ENCODE results near the gene PRXL2C.
"Not testable (repeated sequence)": the region's sequence is repeated elsewhere in the genome, so short reads cannot be mapped to it uniquely, and the experiment has no call there.

The PRXL2C gene

DNA sequence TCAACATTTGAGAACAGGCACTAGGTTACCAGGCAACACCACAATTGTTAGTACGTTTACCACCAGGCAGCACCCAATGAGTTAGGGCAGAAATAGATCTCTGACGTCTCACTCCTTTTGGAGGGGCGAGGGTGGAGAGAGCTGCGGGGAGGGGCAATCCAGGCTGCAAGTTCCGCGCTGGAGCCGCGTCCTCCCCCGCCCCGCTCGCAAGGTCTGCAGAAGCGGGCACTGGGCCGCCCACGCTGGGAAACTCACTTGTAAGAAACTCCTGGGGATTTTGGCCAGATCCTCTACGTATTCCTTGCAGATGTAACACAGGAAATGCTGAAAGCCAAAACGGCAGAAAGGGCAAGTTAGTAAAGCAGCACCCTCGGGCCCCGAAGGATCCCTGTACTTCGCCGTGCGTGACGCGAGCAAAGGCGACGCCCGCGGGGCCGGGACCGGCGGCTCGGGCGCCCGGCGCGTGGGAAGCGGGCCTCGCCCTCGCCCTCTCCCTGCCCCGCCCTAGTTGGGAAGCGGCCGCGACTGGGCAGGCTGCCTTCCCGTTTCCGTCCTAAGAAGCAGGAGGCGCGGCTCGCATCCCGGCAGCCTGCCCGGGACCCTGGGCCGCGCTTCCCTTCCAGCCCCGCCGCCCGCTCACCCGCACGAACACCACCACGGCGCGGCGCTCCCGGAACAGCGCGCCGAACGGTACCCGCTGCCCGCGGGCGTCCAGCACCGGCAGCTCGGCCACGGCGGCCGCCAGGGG, 493 bp downstream of the PRXL2C start:
- peak; percentile 75 for DNase-seq
- in situ Hi-C loops (cut with HindIII; ENCODE audit: low pct_ligation_motif_present, low pct_unique_long_range_greater_than_20kb, low sequenced_read_pairs) = no loop called here

DNA sequence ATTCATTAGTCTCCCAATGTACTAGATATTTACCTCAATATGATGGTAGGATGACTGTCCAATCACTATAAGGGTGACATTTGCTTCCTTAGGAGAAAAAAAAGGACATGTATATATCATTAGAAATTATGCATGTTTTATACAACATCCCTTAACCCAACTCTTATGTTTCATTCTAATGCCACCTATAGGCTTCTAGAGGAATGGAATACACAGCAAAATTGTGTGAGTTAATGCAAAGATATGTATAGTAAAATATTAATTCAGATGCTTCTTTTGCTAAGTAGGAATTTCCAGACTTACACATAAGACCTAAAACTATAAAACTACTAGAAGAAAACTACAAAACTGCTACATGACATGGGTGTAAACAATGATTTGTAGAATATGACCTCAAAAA, 3.5 kb downstream of the PRXL2C start:
- peak; percentile 42 for DNase-seq
- in situ Hi-C loops (cut with HindIII; ENCODE audit: low pct_ligation_motif_present, low pct_unique_long_range_greater_than_20kb, low sequenced_read_pairs) = no loop called here

DNA sequence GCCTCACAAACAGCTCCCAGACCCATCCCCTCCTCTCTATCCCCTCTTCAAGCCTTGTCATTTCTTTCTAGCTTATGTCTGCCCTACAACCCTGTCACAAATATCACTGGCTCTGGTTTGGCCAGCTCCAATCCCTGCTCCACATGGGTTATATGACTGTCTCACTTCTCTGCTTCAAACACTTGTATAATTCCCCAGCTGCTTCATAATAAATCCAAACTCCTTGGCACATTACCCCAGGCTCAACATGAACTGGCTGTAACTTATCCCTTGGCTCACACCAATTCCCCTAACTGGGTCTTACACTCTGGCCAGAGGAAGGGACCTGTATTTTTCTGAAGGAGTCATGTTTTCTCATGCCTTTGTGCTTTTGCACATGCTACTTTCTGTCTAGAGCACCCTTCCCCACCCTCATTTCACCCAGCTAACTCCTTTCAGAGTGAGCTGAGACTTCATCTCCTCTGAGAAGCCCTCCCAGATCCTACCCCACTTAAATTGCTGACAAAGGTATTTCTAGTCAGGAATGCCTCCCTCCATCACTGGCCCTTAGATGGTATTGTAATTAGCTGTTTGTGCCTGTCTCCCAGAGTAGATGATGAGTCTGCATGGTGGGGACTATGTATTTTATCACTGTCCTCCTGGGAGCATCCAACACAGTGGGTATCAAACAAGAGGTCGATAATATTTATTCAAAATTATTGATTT, 5.3 kb downstream of the PRXL2C start:
- no peak for DNase-seq
- in situ Hi-C loops (cut with HindIII; ENCODE audit: low pct_ligation_motif_present, low pct_unique_long_range_greater_than_20kb, low sequenced_read_pairs) = no loop called here

DNA sequence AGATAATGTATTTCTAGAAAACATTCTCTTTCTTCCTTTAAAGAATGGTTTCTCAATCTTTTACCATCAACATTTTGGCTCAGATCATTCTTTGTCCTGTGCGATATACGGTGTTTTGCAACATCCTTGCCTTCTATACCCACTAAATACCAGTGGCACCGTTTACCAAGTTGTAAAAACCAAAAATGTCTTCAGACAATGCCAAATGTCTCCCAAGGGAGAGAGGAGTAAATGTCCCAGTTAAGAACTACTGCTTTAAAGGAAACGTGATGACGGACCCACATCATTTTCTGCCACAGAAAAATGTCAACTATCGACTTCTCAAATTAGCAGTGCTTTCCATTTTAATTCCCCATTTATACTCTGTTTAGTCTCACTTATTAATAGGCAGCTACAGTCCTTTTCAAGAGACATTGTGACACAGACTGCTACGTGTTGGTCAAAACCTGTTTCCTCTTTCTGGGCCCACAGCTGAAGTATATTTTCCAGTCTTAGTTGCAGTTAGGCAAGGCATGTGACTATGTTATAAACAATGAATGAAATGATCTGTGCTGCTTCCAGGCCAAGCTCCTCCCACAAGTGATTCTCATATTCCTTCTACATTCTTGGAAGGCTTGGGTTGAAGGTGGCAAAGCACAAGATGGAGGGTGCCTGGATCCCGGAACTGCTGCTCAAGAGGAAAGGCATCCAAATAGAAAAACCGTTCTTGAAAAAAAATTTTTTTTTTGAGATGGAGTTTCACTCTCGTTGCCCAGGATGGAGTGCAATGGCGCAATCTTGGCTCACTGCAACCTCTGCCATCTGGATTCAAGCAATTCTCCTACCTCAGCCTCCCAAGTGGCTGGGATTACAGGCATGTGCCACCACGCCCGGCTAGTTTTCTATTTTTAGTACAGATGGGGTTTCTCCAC, 8.8 kb downstream of the PRXL2C start:
- no peak for DNase-seq
- in situ Hi-C loops (cut with HindIII; ENCODE audit: low pct_ligation_motif_present, low pct_unique_long_range_greater_than_20kb, low sequenced_read_pairs) = no loop called here

GRCh38 chr9:96644137-96644536, 11.0 kb downstream of the PRXL2C start:
- no peak for DNase-seq

DNA sequence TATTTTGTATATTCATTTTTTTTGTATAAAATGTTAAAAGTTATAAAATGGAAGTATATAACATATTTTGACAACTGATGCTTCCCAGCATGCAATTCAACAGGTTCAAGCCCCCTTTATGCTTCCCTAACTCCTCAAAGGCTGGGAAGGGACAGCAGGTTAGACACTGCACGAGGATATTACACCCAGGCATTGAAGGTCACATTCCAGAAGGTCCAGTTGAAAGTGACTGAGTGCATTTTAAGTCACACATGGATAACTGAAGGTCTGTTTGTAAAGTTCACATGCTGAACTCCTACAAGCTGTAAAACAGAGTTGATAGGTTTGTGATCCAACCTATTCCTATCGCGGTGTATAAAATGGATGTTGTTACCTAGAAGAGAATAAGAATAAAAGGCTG, 13.6 kb downstream of the PRXL2C start:
- no peak for DNase-seq
- in situ Hi-C loops (cut with HindIII; ENCODE audit: low pct_ligation_motif_present, low pct_unique_long_range_greater_than_20kb, low sequenced_read_pairs) = no loop called here

More at GRCh38 chr9:96644137-96644536, 11.0 kb downstream of the PRXL2C start:
- in situ Hi-C loops (cut with HindIII; ENCODE audit: low pct_ligation_motif_present, low pct_unique_long_range_greater_than_20kb, low sequenced_read_pairs) = no loop called here

DNA sequence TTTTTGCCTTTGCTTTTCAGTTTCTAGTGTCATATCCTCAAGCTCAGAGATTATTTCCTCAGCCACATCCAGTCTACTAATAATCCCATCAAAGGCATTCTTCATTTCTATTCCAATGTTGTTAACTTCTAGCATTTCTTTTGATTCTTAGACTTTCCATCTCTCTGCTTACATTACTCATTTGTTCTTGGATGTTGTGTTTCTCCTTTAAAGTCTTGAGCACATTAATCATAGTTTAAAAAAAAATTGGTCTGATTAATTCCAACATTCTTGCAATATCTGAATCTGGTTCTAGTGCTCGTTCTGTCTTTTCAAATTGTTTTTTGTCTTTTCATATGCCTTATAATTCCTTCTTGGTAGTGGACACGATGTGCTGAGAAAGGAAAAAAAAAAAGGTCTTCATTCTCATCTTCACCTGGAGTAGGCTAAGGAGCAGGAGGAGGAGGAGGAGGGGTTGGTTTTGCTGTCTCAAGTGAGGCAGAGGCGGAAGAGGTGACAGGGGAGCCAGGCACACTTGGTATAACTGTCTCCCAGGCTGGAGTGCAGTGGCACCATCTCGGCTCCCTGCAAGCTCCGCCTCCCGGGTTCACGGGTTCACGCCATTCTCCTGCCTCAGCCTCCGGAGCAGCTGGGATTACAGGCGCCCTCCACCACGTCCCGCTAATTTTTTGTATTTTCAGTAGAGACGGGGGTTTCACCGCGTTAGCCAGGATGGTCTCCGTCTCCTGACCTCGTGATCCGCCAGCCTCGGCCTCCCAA, 16.3 kb downstream of the PRXL2C start:
- in situ Hi-C loops (cut with HindIII; ENCODE audit: low pct_ligation_motif_present, low pct_unique_long_range_greater_than_20kb, low sequenced_read_pairs) = no loop called here
- no peak for DNase-seq

DNA sequence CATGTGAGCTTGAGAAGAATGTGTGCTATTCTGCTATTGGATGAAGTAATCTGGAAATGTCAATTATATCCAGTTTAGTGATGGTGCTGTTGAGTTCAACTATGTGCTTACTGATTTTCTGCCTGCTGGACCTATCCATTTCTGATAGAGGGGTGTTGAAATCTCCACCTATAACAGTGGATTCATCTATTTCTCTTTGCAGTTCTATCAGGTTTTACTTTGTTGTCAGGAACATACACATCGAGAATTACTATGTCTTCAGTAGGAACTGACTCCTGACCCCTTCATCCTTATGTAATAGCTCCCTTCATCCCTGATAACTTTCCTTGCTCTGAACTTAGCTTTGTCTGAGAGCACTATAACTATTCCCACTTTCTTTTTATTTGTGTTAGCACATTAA, 18.7 kb downstream of the PRXL2C start:
- no peak for DNase-seq
- in situ Hi-C loops (cut with HindIII; ENCODE audit: low pct_ligation_motif_present, low pct_unique_long_range_greater_than_20kb, low sequenced_read_pairs) = no loop called here

DNA sequence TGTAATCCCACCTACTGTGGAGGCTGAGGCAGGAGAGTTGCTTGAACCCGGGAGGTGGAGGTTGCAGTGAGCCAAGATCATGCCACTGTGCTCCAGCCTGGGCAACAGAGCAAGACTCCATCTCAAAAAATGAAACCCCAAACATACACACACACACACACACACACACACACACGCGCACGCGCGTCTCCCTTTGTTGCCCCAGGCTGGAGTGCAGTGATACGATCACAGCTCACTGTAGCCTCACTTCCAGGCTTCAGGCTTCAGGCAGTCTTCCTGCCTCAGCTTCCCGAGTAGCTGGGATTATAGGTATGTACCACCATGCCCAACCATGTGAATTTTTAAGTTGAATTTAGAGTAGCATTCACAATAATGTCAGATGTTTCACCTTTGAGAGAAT, 21.5 kb downstream of the PRXL2C start:
- in situ Hi-C loops (cut with HindIII; ENCODE audit: low pct_ligation_motif_present, low pct_unique_long_range_greater_than_20kb, low sequenced_read_pairs); DNase-seq: not testable (repeated sequence)

GRCh38 chr9:96626912-96627311, 28.2 kb downstream of the PRXL2C start:
- no peak for DNase-seq
- in situ Hi-C loops (cut with HindIII; ENCODE audit: low pct_ligation_motif_present, low pct_unique_long_range_greater_than_20kb, low sequenced_read_pairs) = no loop called here

- in situ Hi-C loops (cut with HindIII; ENCODE audit: low pct_ligation_motif_present, low pct_unique_long_range_greater_than_20kb, low sequenced_read_pairs) = no loop called here
- DNase-seq = no peak
Measured at GRCh38 chr9:96621618-96622017, 33.5 kb downstream of the PRXL2C start.

DNA sequence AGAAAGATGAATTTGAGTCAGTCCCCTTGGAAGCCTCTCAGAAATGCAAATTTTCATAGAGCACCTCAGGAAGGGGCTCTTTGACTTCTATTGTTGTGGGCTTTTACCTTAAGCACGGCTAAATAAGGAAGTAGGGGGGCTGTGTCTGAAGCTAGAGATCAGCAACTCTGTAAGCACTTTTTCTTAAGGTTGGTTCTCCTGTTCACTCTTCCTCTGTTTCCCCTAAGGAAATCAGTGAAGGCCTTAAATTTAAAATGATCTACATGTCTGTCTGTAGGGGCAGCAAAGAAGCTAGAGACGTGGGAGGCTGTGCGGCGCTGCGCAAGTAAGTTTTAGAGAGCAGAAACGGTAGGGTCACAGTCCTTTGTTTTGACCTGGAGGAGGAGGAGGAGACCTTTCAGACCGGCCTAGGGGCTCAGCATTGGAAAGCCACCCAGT, 34.3 kb downstream of the PRXL2C start:
- no peak for DNase-seq
- in situ Hi-C loops (cut with HindIII; ENCODE audit: low pct_ligation_motif_present, low pct_unique_long_range_greater_than_20kb, low sequenced_read_pairs) = no loop called here

DNA sequence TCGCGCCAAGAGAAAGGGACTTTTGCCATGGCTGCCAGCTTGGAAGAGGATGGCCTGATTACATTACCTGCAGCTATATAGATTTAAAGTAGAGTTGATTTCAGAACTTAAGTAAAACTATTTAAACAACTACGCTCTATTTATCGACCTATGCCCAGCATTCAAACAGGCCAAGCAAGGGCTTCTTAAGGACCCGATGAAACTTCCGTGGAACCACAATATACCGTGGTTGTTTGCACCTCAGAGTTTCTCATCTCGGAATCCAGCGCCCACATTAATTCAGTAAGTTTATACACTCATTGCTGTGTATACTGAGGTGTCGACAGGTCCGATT, 35.0 kb downstream of the PRXL2C start:
- DNase-seq = no peak
- in situ Hi-C loops (cut with HindIII; ENCODE audit: low pct_ligation_motif_present, low pct_unique_long_range_greater_than_20kb, low sequenced_read_pairs) = no loop called here

DNA sequence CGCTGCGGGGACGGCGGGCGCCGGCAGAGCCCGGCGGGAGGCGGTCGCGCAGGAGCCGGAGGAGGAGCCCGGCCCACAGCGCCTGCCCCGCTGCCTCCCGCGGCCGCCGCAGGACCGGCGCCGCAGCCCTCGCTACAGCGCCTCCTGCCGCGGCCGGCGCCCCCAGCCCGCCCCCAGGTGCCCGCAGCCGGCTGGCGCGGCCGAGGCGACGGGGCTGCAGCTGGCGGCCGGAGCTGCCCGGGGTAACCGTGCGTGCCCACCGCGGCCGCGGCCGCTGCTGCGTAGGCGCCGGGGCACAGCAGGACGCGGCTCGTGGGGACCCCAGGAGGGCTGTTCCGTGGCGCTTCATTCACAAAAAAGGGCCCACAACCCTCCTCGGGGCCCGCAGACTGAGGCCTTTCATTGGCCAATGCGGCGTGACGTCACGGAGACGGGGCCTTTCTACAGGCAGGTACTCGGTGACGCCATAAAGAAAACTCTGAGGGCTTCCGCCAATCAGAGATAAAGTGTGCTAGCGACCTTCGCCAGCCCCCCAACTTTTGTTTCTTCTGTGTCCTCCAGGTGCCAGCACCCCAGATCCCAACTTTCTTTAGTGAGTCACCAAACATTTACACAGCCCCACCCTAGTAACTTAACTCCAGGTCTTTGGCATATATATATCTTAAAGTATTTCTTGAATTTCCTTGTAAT, 35.5 kb downstream of the PRXL2C start, which contains the start of gene CDC14B:
CDC14B (minus strand) TSS at position 353 of the 690 bp plus-strand sequence. CDS start 465 bp downstream, outside the sequence.
- in situ Hi-C loops (cut with HindIII; ENCODE audit: low pct_ligation_motif_present, low pct_unique_long_range_greater_than_20kb, low sequenced_read_pairs) = no loop called here
- peak; percentile 90 for DNase-seq

GRCh38 chr9:96619124-96619465, 36.0 kb downstream of the PRXL2C start:
- in situ Hi-C loops (cut with HindIII; ENCODE audit: low pct_ligation_motif_present, low pct_unique_long_range_greater_than_20kb, low sequenced_read_pairs) = no loop called here
- no peak for DNase-seq

GRCh38 chr9:96618209-96619123, 36.7 kb downstream of the PRXL2C start:
- in situ Hi-C loops (cut with HindIII; ENCODE audit: low pct_ligation_motif_present, low pct_unique_long_range_greater_than_20kb, low sequenced_read_pairs) = no loop called here
- DNase-seq = peak; percentile 56
